GM19438 (cell line): Measurements from ENCODE around the gene TCF7L2.

ENCODE experiments used
- ATAC-seq: cut with Tn5 transposase; IDR thresholded peaks from one replicate; pipeline ENCODE4 v1.9.1; 2021; ENCODE audit warnings: low read depth; ENCODE audit not compliant: unreplicated experiment

Gene TCF7L2

GRCh38 chr10:112962343-112962742 lies 12.3 kb downstream of the TCF7L2 start:
- no peak for ATAC-seq

- no peak for ATAC-seq
Observed at GRCh38 chr10:112963835-112964234, 13.8 kb downstream of the TCF7L2 start.

- no peak for ATAC-seq
Observed at GRCh38 chr10:112964482-112964881, 14.4 kb downstream of the TCF7L2 start.

- no peak for ATAC-seq
Observed at GRCh38 chr10:112966194-112966855, 16.3 kb downstream of the TCF7L2 start.

- no peak for ATAC-seq
Observed at GRCh38 chr10:112967200-112967599, 17.2 kb downstream of the TCF7L2 start.

- ATAC-seq: no peak
Observed at GRCh38 chr10:112969131-112969530, 19.1 kb downstream of the TCF7L2 start.

- no peak for ATAC-seq
Observed at GRCh38 chr10:112969542-112969941, 19.5 kb downstream of the TCF7L2 start.

GRCh38 chr10:112970021-112970420 lies 20.0 kb downstream of the TCF7L2 start:
- ATAC-seq: no peak

- no peak for ATAC-seq
Observed at GRCh38 chr10:112972606-112973005, 22.6 kb downstream of the TCF7L2 start.

GRCh38 chr10:112973046-112973445 lies 23.0 kb downstream of the TCF7L2 start:
- ATAC-seq: no peak

GRCh38 chr10:112973805-112974204 lies 23.8 kb downstream of the TCF7L2 start:
- ATAC-seq: no peak

GRCh38 chr10:112977426-112977898 lies 27.4 kb downstream of the TCF7L2 start:
- no peak for ATAC-seq

GRCh38 chr10:112979927-112980326 lies 29.9 kb downstream of the TCF7L2 start:
- no peak for ATAC-seq

GRCh38 chr10:112980937-112981336 lies 30.9 kb downstream of the TCF7L2 start:
- no peak for ATAC-seq

GRCh38 chr10:112981553-112981952 lies 31.5 kb downstream of the TCF7L2 start:
- peak; percentile 96 for ATAC-seq

- no peak for ATAC-seq
Observed at GRCh38 chr10:112983444-112984056, 33.5 kb downstream of the TCF7L2 start.

- ATAC-seq: no peak
Observed at GRCh38 chr10:112984756-112985155, 34.7 kb downstream of the TCF7L2 start.

GRCh38 chr10:112985690-112986543 lies 35.9 kb downstream of the TCF7L2 start:
- no peak for ATAC-seq

- ATAC-seq: no peak
Observed at GRCh38 chr10:112986544-112987190, 36.6 kb downstream of the TCF7L2 start.

GRCh38 chr10:112988839-112989406 lies 38.9 kb downstream of the TCF7L2 start:
- no peak for ATAC-seq

- no peak for ATAC-seq
Observed at GRCh38 chr10:112989826-112990225, 39.8 kb downstream of the TCF7L2 start.
